ENCODE results near the gene CCDC54.

Gene CCDC54

GRCh38 chr3:107416138-107416537, 38.9 kb downstream of the CCDC54 start:
- TF ChIP-seq, protein P1, sequence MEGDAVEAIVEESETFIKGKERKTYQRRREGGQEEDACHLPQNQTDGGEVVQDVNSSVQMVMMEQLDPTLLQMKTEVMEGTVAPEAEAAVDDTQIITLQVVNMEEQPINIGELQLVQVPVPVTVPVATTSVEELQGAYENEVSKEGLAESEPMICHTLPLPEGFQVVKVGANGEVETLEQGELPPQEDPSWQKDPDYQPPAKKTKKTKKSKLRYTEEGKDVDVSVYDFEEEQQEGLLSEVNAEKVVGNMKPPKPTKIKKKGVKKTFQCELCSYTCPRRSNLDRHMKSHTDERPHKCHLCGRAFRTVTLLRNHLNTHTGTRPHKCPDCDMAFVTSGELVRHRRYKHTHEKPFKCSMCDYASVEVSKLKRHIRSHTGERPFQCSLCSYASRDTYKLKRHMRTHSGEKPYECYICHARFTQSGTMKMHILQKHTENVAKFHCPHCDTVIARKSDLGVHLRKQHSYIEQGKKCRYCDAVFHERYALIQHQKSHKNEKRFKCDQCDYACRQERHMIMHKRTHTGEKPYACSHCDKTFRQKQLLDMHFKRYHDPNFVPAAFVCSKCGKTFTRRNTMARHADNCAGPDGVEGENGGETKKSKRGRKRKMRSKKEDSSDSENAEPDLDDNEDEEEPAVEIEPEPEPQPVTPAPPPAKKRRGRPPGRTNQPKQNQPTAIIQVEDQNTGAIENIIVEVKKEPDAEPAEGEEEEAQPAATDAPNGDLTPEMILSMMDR (IDR thresholded peaks at IDR 0.05) = no peak
- Histone ChIP-seq H3K9me3 (no peaks in the 10 kb centered on the region), H3K27me3 (no peaks in the 10 kb centered on the region), H3K27ac (no peak overlapping the region), H3K4me3 (no peak overlapping the region), H3K36me3 (no peaks in the 10 kb centered on the region), H3K4me1 (no peaks in the 10 kb centered on the region)
- intact Hi-C loops (cut with DNase I; ENCODE audit: low total_unique reads) = no loop called here
- no peak for DNase-seq

- Histone ChIP-seq H3K4me3 (no peak overlapping the region), H3K27me3 (no peaks in the 10 kb centered on the region), H3K36me3 (no peaks in the 10 kb centered on the region), H3K9me3 (no peaks in the 10 kb centered on the region), H3K27ac (no peak overlapping the region), H3K4me1 (no peaks in the 10 kb centered on the region)
- TF ChIP-seq, protein P1 (IDR thresholded peaks at IDR 0.05) = no peak
- intact Hi-C loops (cut with DNase I; ENCODE audit: low total_unique reads) = no loop called here
- no peak for DNase-seq
These were observed 39.6 kb downstream of the CCDC54 start for GRCh38 chr3:107416886-107417285.

DNA sequence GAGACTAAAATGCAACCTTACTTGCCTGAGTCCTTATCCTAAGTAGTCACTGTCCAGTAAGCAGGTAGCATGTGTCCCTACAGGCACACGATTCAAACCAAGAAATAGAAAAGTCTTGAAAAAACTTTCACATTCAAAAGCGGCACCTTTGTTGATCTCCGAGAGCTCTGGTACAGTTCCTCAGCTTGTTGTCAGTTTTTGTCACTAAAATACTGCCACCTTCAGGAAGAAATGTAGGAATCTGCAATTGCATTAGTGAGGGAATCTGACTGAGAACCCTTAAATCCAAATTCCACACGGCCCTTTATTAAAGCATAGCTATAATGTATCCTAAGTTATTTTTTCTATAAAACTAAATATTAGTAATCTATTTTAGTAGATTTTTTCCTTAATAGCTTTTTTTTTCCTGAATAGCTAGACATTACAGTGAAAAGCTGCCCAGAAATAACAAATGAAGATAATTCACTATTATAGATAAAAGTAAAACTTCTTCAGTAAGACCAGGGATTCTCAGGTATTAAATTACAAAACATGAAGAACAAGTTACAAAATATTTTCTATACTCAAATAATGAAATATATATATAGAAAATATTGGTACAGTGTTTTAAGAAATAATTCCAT, 44.0 kb downstream of the CCDC54 start:
- no peak for DNase-seq
- Histone ChIP-seq H3K27ac (no peak overlapping the region), H3K4me3 (peak overlapping the region; percentile 15 to 39), H3K9me3 (no peaks in the 10 kb centered on the region), H3K27me3 (no peaks in the 10 kb centered on the region), H3K36me3 (no peaks in the 10 kb centered on the region), H3K4me1 (no peaks in the 10 kb centered on the region)
- intact Hi-C loops (cut with DNase I; ENCODE audit: low total_unique reads) = no loop called here
- TF ChIP-seq, protein P1 (IDR thresholded peaks at IDR 0.05) = peak; percentile 64 to 67

DNA sequence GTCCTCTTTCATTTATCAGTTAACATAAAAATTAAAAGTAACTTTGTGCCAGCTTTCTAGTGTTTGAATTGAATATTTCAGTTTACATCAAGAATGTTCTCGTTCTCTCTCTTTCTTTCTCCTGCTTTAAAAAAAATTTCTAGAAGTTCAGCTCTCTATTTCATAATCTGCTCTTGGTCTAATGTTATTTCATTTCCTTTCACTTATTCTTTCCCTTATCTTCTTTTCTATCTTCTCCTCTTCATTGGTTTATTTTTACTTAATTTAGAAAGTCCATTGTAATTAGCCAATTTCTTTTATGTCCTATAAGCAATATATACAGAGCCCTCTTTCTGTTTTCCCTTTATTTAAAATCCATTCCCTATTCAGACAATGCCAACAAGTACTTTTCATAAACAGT, 44.6 kb downstream of the CCDC54 start:
- Histone ChIP-seq H3K27ac (no peak overlapping the region), H3K36me3 (no peaks in the 10 kb centered on the region), H3K4me1 (no peaks in the 10 kb centered on the region), H3K9me3 (no peaks in the 10 kb centered on the region), H3K27me3 (no peaks in the 10 kb centered on the region), H3K4me3 (no peak overlapping the region)
- TF ChIP-seq, protein P1 (IDR thresholded peaks at IDR 0.05) = no peak
- DNase-seq = no peak
- intact Hi-C loops (cut with DNase I; ENCODE audit: low total_unique reads) = no loop called here

DNA sequence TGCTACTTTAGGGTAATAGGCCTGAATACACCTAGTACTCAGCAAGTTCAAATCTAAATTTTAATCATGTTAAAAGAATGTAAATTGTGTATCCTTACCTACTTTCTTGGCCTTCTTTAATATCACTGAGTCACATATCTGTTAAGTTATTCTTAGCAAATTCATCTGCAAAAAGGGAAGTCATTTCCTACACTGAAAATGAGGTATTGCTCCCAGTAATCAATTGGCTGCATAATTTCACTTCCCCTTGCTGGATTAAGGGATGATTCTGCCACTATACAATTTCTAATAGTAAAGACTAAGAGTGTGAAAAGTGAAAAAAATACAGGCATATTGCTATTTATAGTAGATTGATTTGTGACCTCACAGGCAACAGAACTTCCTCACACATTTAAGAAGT, 47.8 kb downstream of the CCDC54 start:
- intact Hi-C loops (cut with DNase I; ENCODE audit: low total_unique reads) = no loop called here
- Histone ChIP-seq H3K27me3 (no peaks in the 10 kb centered on the region), H3K27ac (no peak overlapping the region), H3K4me1 (peaks cover 0 to under 1% (median 0%) of the 10 kb centered on the region in 4 donors), H3K9me3 (no peaks in the 10 kb centered on the region), H3K36me3 (no peaks in the 10 kb centered on the region), H3K4me3 (no peak overlapping the region)
- no peak for DNase-seq
- TF ChIP-seq, protein P1 (IDR thresholded peaks at IDR 0.05) = no peak

GRCh38 chr3:107426223-107426622, 49.0 kb downstream of the CCDC54 start:
- Histone ChIP-seq H3K4me1 (peaks cover 0 to 5% (median 0%) of the 10 kb centered on the region in 4 donors), H3K36me3 (no peaks in the 10 kb centered on the region), H3K4me3 (no peak overlapping the region), H3K9me3 (no peaks in the 10 kb centered on the region), H3K27me3 (no peaks in the 10 kb centered on the region), H3K27ac (no peak overlapping the region)
- intact Hi-C loops (cut with DNase I; ENCODE audit: low total_unique reads) = no loop called here
- TF ChIP-seq, protein P1 (IDR thresholded peaks at IDR 0.05) = no peak
- DNase-seq = no peak
